Activated CD4-positive, alpha-beta T cell treated with anti-CD3 and anti-CD28 coated beads, Interleukin-2, amount 10 ng/mL, durations not matched to agents 7 days and 5 days (primary cell): ENCODE results near the gene SH3BP1. TPM values are rescaled to one million over a fixed set of nuclear protein-coding genes. Genes with fewer than 3 reads are reported as not detected.

ENCODE experiments used
- CTCF ChIA-PET: fragments of 350-600 bp; sonication (Branson Sonifier 250); formaldehyde crosslinking; loops from one replicate; lab custom pipeline; 2021; ENCODE audit warnings: antibody characterized with exemption; lab: Charles Lee
- POLR2A ChIA-PET: fragments of 350-600 bp; sonication (Branson Sonifier 250); formaldehyde crosslinking; loops from one replicate; lab custom pipeline; 2021; ENCODE audit warnings: antibody characterized with exemption; lab: Charles Lee
- DNase-seq: peaks from one replicate; pipeline ENCODE4 v3.0.0-alpha.2; 2020
- H3K27ac Mint-ChIP-seq: one replicate; pipeline ENCODE4 v1.8.0; 2021; ENCODE audit warnings: mild to moderate bottlenecking, moderate library complexity, mixed read lengths
- H3K27me3 Mint-ChIP-seq: one replicate; pipeline ENCODE4 v1.8.0; 2021; ENCODE audit warnings: mixed read lengths
- H3K36me3 Mint-ChIP-seq: one replicate; pipeline ENCODE4 v1.8.0; 2021; ENCODE audit warnings: low read depth, mixed read lengths
- H3K4me1 Mint-ChIP-seq: one replicate; pipeline ENCODE4 v1.8.0; 2021; ENCODE audit warnings: mixed read lengths
- H3K4me3 Mint-ChIP-seq: one replicate; pipeline ENCODE4 v1.8.0; 2021; ENCODE audit warnings: mild to moderate bottlenecking, moderate library complexity, mixed read lengths
- H3K9me3 Mint-ChIP-seq: one replicate; pipeline ENCODE4 v1.8.0; 2021; ENCODE audit warnings: mixed read lengths
- total RNA-seq, 2 experiments: library from RNA; stranded (reverse); gene quantifications; one replicate each; pipeline ENCODE4 v1.2.3, GENCODE V29; 2021

SH3BP1 gene
- total RNA-seq, 2 experiments from 2014 or later = 184 to 187 TPM

- no peaks in the 10 kb centered on the region for H3K27me3 Mint-ChIP-seq
- peaks cover 2% of the 10 kb centered on the region for H3K4me1 Mint-ChIP-seq
- H3K9me3 Mint-ChIP-seq = no peaks in the 10 kb centered on the region
- H3K4me3 Mint-ChIP-seq = no peak overlapping the region
- no peak for DNase-seq
- CTCF ChIA-PET = interaction anchor here (0.9 to 2.2 kb wide), 3 partner anchors 9 to 63 kb away, joined by 4 to 9 read pairs (median 8); no protein-coding TSS in a partner anchor
- H3K27ac Mint-ChIP-seq = no peak overlapping the region
- POLR2A ChIA-PET = no interaction called here
- H3K36me3 Mint-ChIP-seq = peaks cover 25% of the 10 kb centered on the region
These were observed 20.8 kb upstream of the SH3BP1 start for GRCh38 chr22:37618674-37619073.

GRCh38 chr22:37619991-37620390, 19.5 kb upstream of the SH3BP1 start:
- H3K4me3 Mint-ChIP-seq = no peak overlapping the region
- H3K9me3 Mint-ChIP-seq = no peaks in the 10 kb centered on the region
- peaks cover 26% of the 10 kb centered on the region for H3K36me3 Mint-ChIP-seq
- H3K4me1 Mint-ChIP-seq = peaks cover 8% of the 10 kb centered on the region
- POLR2A ChIA-PET = no interaction called here
- no peak for DNase-seq
- no peak overlapping the region for H3K27ac Mint-ChIP-seq
- CTCF ChIA-PET = interaction anchor here (0.6 to 2.1 kb wide), 6 partner anchors 10 to 336 kb away, joined by 3 to 9 read pairs (median 5); no protein-coding TSS in a partner anchor
- no peaks in the 10 kb centered on the region for H3K27me3 Mint-ChIP-seq

- no peaks in the 10 kb centered on the region for H3K9me3 Mint-ChIP-seq
- peaks cover 21% of the 10 kb centered on the region for H3K4me1 Mint-ChIP-seq
- no peak overlapping the region for H3K27ac Mint-ChIP-seq
- DNase-seq = no peak
- ChIA-PET POLR2A (no interaction called here), CTCF (interaction anchor here (1.1 to 1.7 kb wide), 4 partner anchors 13 to 74 kb away, joined by 3 to 9 read pairs (median 4); no protein-coding TSS in a partner anchor)
- H3K4me3 Mint-ChIP-seq = no peak overlapping the region
- peaks cover 31% of the 10 kb centered on the region for H3K36me3 Mint-ChIP-seq
- H3K27me3 Mint-ChIP-seq = no peaks in the 10 kb centered on the region
These were observed 18.1 kb upstream of the SH3BP1 start for GRCh38 chr22:37621352-37621860.

GRCh38 chr22:37623075-37624016, 16.1 kb upstream of the SH3BP1 start:
- peaks cover 40% of the 10 kb centered on the region for H3K4me1 Mint-ChIP-seq
- POLR2A ChIA-PET = no interaction called here
- peak; percentile 79 for DNase-seq
- peak overlapping the region; percentile 81 for H3K27ac Mint-ChIP-seq
- CTCF ChIA-PET = interaction anchor here (0.8 to 12.6 kb wide), 5 partner anchors 10 to 73 kb away, joined by 3 to 127 read pairs (median 4); partner anchors contain the start of gene SH3BP1
- H3K9me3 Mint-ChIP-seq = no peaks in the 10 kb centered on the region
- H3K4me3 Mint-ChIP-seq = no peak overlapping the region
- peaks cover 26% of the 10 kb centered on the region for H3K36me3 Mint-ChIP-seq
- H3K27me3 Mint-ChIP-seq = no peaks in the 10 kb centered on the region

- no peak overlapping the region for H3K4me3 Mint-ChIP-seq
- no peaks in the 10 kb centered on the region for H3K27me3 Mint-ChIP-seq
- H3K36me3 Mint-ChIP-seq = peaks cover 22% of the 10 kb centered on the region
- ChIA-PET POLR2A (no interaction called here), CTCF (interaction anchor here (1.0 to 12.6 kb wide), 3 partner anchors 9 to 19 kb away, joined by 4 to 127 read pairs (median 6); partner anchors contain the start of gene SH3BP1)
- H3K27ac Mint-ChIP-seq = no peak overlapping the region
- peaks cover 46% of the 10 kb centered on the region for H3K4me1 Mint-ChIP-seq
- DNase-seq = no peak
- H3K9me3 Mint-ChIP-seq = no peaks in the 10 kb centered on the region
These were observed 15.5 kb upstream of the SH3BP1 start for GRCh38 chr22:37624017-37624365.

GRCh38 chr22:37624876-37625275, 14.6 kb upstream of the SH3BP1 start:
- ChIA-PET POLR2A (no interaction called here), CTCF (interaction anchor here (0.6 to 12.6 kb wide), 7 partner anchors 8 to 58 kb away, joined by 3 to 127 read pairs (median 5); partner anchors contain the start of gene SH3BP1)
- Mint-ChIP-seq H3K4me1 (peaks cover 50% of the 10 kb centered on the region), H3K27me3 (no peaks in the 10 kb centered on the region), H3K36me3 (peaks cover 19% of the 10 kb centered on the region), H3K9me3 (no peaks in the 10 kb centered on the region), H3K27ac (peak overlapping the region; percentile 61), H3K4me3 (no peak overlapping the region)
- no peak for DNase-seq

- no peak for DNase-seq
- POLR2A ChIA-PET = no interaction called here
- peaks cover 50% of the 10 kb centered on the region for H3K4me1 Mint-ChIP-seq
- CTCF ChIA-PET = interaction anchor here (0.9 to 12.6 kb wide), 7 partner anchors 9 to 58 kb away, joined by 3 to 127 read pairs (median 5); partner anchors contain the start of genes GGA1 and SH3BP1
- H3K27ac Mint-ChIP-seq = peak overlapping the region; percentile 89
- H3K4me3 Mint-ChIP-seq = no peak overlapping the region
- H3K27me3 Mint-ChIP-seq = no peaks in the 10 kb centered on the region
- H3K9me3 Mint-ChIP-seq = no peaks in the 10 kb centered on the region
- peaks cover 14% of the 10 kb centered on the region for H3K36me3 Mint-ChIP-seq
These were observed 13.7 kb upstream of the SH3BP1 start for GRCh38 chr22:37625737-37626136.

GRCh38 chr22:37626144-37626543, 13.3 kb upstream of the SH3BP1 start:
- Mint-ChIP-seq H3K27me3 (no peaks in the 10 kb centered on the region), H3K36me3 (peaks cover 14% of the 10 kb centered on the region), H3K4me1 (peaks cover 51% of the 10 kb centered on the region), H3K4me3 (no peak overlapping the region), H3K27ac (peak overlapping the region; percentile 89), H3K9me3 (no peaks in the 10 kb centered on the region)
- DNase-seq = no peak
- ChIA-PET CTCF (interaction anchor here (0.9 to 12.6 kb wide), 6 partner anchors 10 to 17 kb away, joined by 3 to 127 read pairs (median 7); partner anchors contain the start of genes GGA1 and SH3BP1), POLR2A (interaction anchor here (0.6 kb wide), 1 partner anchor 53 kb away, joined by 11 read pairs; no protein-coding TSS in a partner anchor)

GRCh38 chr22:37626556-37627075, 12.9 kb upstream of the SH3BP1 start:
- peak overlapping the region; percentile 44 for H3K4me3 Mint-ChIP-seq
- H3K27me3 Mint-ChIP-seq = no peaks in the 10 kb centered on the region
- H3K36me3 Mint-ChIP-seq = peaks cover 14% of the 10 kb centered on the region
- no peaks in the 10 kb centered on the region for H3K9me3 Mint-ChIP-seq
- peaks cover 55% of the 10 kb centered on the region for H3K4me1 Mint-ChIP-seq
- DNase-seq = no peak
- POLR2A ChIA-PET = interaction anchor here (0.6 kb wide), 1 partner anchor 52 kb away, joined by 11 read pairs; no protein-coding TSS in a partner anchor
- CTCF ChIA-PET = interaction anchor here (0.6 to 12.6 kb wide), 6 partner anchors 10 to 165 kb away, joined by 3 to 127 read pairs (median 8); partner anchors contain the start of genes GGA1, LGALS2 and SH3BP1
- H3K27ac Mint-ChIP-seq = peak overlapping the region; percentile 89

GRCh38 chr22:37627121-37627520, 12.3 kb upstream of the SH3BP1 start:
- DNase-seq = no peak
- ChIA-PET CTCF (interaction anchor here (0.6 to 12.6 kb wide), 6 partner anchors 10 to 165 kb away, joined by 3 to 127 read pairs (median 8); partner anchors contain the start of genes GGA1, LGALS2 and SH3BP1), POLR2A (interaction anchor here (0.9 to 1.4 kb wide), 2 partner anchors 10 to 16 kb away, joined by 4 to 5 read pairs; no protein-coding TSS in a partner anchor)
- Mint-ChIP-seq H3K27ac (peak overlapping the region; percentile 89), H3K4me1 (peaks cover 59% of the 10 kb centered on the region), H3K4me3 (peak overlapping the region; percentile 44), H3K36me3 (peaks cover 14% of the 10 kb centered on the region), H3K27me3 (no peaks in the 10 kb centered on the region), H3K9me3 (no peaks in the 10 kb centered on the region)

- no peaks in the 10 kb centered on the region for H3K9me3 Mint-ChIP-seq
- peaks cover 60% of the 10 kb centered on the region for H3K4me1 Mint-ChIP-seq
- ChIA-PET POLR2A (interaction anchor here (0.9 to 1.4 kb wide), 2 partner anchors 9 to 16 kb away, joined by 4 to 5 read pairs; no protein-coding TSS in a partner anchor), CTCF (interaction anchor here (1.0 to 12.6 kb wide), 5 partner anchors 9 to 54 kb away, joined by 4 to 127 read pairs (median 10); partner anchors contain the start of genes GGA1 and SH3BP1)
- DNase-seq = peak; percentile 73
- H3K27ac Mint-ChIP-seq = peak overlapping the region; percentile 89
- no peaks in the 10 kb centered on the region for H3K27me3 Mint-ChIP-seq
- H3K36me3 Mint-ChIP-seq = peaks cover 14% of the 10 kb centered on the region
- peak overlapping the region; percentile 44 for H3K4me3 Mint-ChIP-seq
These were observed 11.9 kb upstream of the SH3BP1 start for GRCh38 chr22:37627545-37627944.

- Mint-ChIP-seq H3K27me3 (no peaks in the 10 kb centered on the region), H3K27ac (peak overlapping the region; percentile 89), H3K9me3 (no peaks in the 10 kb centered on the region), H3K4me1 (peaks cover 69% of the 10 kb centered on the region), H3K4me3 (no peak overlapping the region), H3K36me3 (peaks cover 12% of the 10 kb centered on the region)
- CTCF ChIA-PET = interaction anchor here (0.5 to 12.6 kb wide), 7 partner anchors 9 to 67 kb away, joined by 3 to 127 read pairs (median 4); partner anchors contain the start of genes GGA1 and SH3BP1
- POLR2A ChIA-PET = no interaction called here
- DNase-seq = no peak
These were observed 10.6 kb upstream of the SH3BP1 start for GRCh38 chr22:37628830-37629229.
